ENCODE measurements around the gene GNG12.

- TF ChIP-seq, protein P1, sequence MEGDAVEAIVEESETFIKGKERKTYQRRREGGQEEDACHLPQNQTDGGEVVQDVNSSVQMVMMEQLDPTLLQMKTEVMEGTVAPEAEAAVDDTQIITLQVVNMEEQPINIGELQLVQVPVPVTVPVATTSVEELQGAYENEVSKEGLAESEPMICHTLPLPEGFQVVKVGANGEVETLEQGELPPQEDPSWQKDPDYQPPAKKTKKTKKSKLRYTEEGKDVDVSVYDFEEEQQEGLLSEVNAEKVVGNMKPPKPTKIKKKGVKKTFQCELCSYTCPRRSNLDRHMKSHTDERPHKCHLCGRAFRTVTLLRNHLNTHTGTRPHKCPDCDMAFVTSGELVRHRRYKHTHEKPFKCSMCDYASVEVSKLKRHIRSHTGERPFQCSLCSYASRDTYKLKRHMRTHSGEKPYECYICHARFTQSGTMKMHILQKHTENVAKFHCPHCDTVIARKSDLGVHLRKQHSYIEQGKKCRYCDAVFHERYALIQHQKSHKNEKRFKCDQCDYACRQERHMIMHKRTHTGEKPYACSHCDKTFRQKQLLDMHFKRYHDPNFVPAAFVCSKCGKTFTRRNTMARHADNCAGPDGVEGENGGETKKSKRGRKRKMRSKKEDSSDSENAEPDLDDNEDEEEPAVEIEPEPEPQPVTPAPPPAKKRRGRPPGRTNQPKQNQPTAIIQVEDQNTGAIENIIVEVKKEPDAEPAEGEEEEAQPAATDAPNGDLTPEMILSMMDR (conservative IDR thresholded peaks at IDR 0.05 in 1 of 2, IDR thresholded peaks at IDR 0.05 in 1 of 2; ENCODE audit: extremely low read depth in 1 of 2, insufficient read depth in 1 of 2, low read depth in 1 of 2, low read length in 2 of 2): no peak
- TF ChIP-seq EZH2 (IDR thresholded peaks at IDR 0.05; ENCODE audit: borderline replicate concordance, low read length): no peak
Measured at GRCh38 chr1:67792741-67793458, 40.4 kb downstream of the GNG12 start.
